WTC11 (cell line): Measurements from ENCODE around the gene TNNT1. TPM values are rescaled to one million over a fixed set of nuclear protein-coding genes. Genes with fewer than 3 reads are reported as not detected.

ENCODE experiments used
- ATAC-seq: fragments of 200-7000 bp; cut with Tn5 transposase; 2 replicates; pipeline ENCODE4 v1.10.0; 2021; ENCODE audit warnings: mild to moderate bottlenecking, moderate library complexity
- CTCF ChIA-PET: fragments of 300-600 bp; sonication (Branson Sonifier 250); formaldehyde crosslinking; loops from one replicate; lab custom pipeline; 2021; ENCODE audit warnings: antibody characterized with exemption; lab: Charles Lee
- POLR2A ChIA-PET: fragments of 350-600 bp; sonication (Branson Sonifier 250); formaldehyde crosslinking; loops from one replicate; lab custom pipeline; 2021; ENCODE audit warnings: antibody characterized with exemption; lab: Charles Lee
- DNase-seq: peaks from one replicate; pipeline ENCODE4 v3.0.0; 2021; ENCODE audit warnings: low spot score
- H3K27ac Mint-ChIP-seq: 2 replicates; pipeline ENCODE4 v1.8.0; 2021; ENCODE audit warnings: mixed read lengths
- H3K27me3 Mint-ChIP-seq: 2 replicates; pipeline ENCODE4 v1.8.0; 2021; ENCODE audit warnings: low read depth, mild to moderate bottlenecking, moderate library complexity, mixed read lengths
- H3K36me3 Mint-ChIP-seq: 2 replicates; pipeline ENCODE4 v1.8.0; 2021; ENCODE audit warnings: mixed read lengths
- H3K4me1 Mint-ChIP-seq: 2 replicates; pipeline ENCODE4 v1.8.0; 2022; ENCODE audit warnings: mixed read lengths
- H3K4me3 Mint-ChIP-seq: 2 replicates; pipeline ENCODE4 v1.8.0; 2021; ENCODE audit warnings: mild to moderate bottlenecking, moderate library complexity, mixed read lengths
- H3K9me3 Mint-ChIP-seq: 2 replicates; pipeline ENCODE4 v1.8.0; 2021; ENCODE audit warnings: mixed read lengths
- ARID4B ChIP-seq: sonication (generic); formaldehyde crosslinking; IDR thresholded peaks from 2 replicates; pipeline ENCODE4 v1.8.0; 2023; ENCODE audit warnings: missing genetic modification reagents, mild to moderate bottlenecking, borderline replicate concordance
- ATF1 ChIP-seq: sonication (generic); formaldehyde crosslinking; IDR thresholded peaks from 2 replicates; pipeline ENCODE4 v1.8.1; 2023; ENCODE audit warnings: mild to moderate bottlenecking, moderate library complexity, missing genetic modification reagents
- E2F1 ChIP-seq: sonication (generic); formaldehyde crosslinking; IDR thresholded peaks from 2 replicates; pipeline ENCODE4 v1.8.0; 2022; ENCODE audit warnings: mild to moderate bottlenecking, missing genetic modification reagents
- ERG ChIP-seq: fragments of 250-450 bp; sonication (Bioruptor Pico); IDR thresholded peaks from 2 replicates; pipeline ENCODE4 v1.8.0; 2021; ENCODE audit warnings: mild to moderate bottlenecking
- FOXP1 ChIP-seq: sonication (generic); formaldehyde crosslinking; IDR thresholded peaks from 2 replicates; pipeline ENCODE4 v1.8.0; 2022; ENCODE audit warnings: missing genetic modification reagents, mild to moderate bottlenecking, moderate library complexity, borderline replicate concordance
- GABPB1 ChIP-seq: sonication (generic); formaldehyde crosslinking; IDR thresholded peaks from 2 replicates; pipeline ENCODE4 v1.8.1; 2023; ENCODE audit warnings: mild to moderate bottlenecking, missing genetic modification reagents
- JAZF1 ChIP-seq: fragments of 250-450 bp; sonication (Bioruptor Pico); IDR thresholded peaks from 2 replicates; pipeline ENCODE4 v1.9.0; 2021; ENCODE audit warnings: moderate library complexity, mild to moderate bottlenecking, inconsistent platforms
- NFATC4 ChIP-seq: fragments of 250-450 bp; sonication (Bioruptor Pico); IDR thresholded peaks from 2 replicates; pipeline ENCODE4 v1.9.0; 2021; ENCODE audit warnings: mild to moderate bottlenecking
- TEAD4 ChIP-seq: sonication (generic); formaldehyde crosslinking; IDR thresholded peaks from 2 replicates; pipeline ENCODE4 v1.8.0; 2022; ENCODE audit warnings: mild to moderate bottlenecking, missing genetic modification reagents
- ZNF232 ChIP-seq: sonication (generic); formaldehyde crosslinking; IDR thresholded peaks from 2 replicates; pipeline ENCODE4 v1.8.0; 2022; ENCODE audit warnings: mild to moderate bottlenecking, missing genetic modification reagents
- ZNF281 ChIP-seq: sonication (generic); formaldehyde crosslinking; IDR thresholded peaks from 2 replicates; pipeline ENCODE4 v1.8.0; 2023; ENCODE audit warnings: mild to moderate bottlenecking, missing genetic modification reagents
- ZNF671 ChIP-seq: fragments of 250-450 bp; sonication (Bioruptor Pico); IDR thresholded peaks from 2 replicates; pipeline ENCODE4 v1.8.0; 2021; ENCODE audit warnings: mild to moderate bottlenecking
- total RNA-seq: library from RNA; stranded (reverse); gene quantifications from 3 replicates; pipeline ENCODE4 v1.2.3, GENCODE V29; 2021
- TF ChIP-seq, protein P1 (sequence below): fragments of 250-450 bp; sonication (Bioruptor Pico); IDR thresholded peaks from 2 replicates; pipeline ENCODE4 v1.9.0; 2021; ENCODE audit warnings: moderate library complexity, mild to moderate bottlenecking, inconsistent platforms, borderline replicate concordance

TNNT1 gene
- total RNA-seq, 1 experiment from 2014 or later: 50.6 TPM

DNA sequence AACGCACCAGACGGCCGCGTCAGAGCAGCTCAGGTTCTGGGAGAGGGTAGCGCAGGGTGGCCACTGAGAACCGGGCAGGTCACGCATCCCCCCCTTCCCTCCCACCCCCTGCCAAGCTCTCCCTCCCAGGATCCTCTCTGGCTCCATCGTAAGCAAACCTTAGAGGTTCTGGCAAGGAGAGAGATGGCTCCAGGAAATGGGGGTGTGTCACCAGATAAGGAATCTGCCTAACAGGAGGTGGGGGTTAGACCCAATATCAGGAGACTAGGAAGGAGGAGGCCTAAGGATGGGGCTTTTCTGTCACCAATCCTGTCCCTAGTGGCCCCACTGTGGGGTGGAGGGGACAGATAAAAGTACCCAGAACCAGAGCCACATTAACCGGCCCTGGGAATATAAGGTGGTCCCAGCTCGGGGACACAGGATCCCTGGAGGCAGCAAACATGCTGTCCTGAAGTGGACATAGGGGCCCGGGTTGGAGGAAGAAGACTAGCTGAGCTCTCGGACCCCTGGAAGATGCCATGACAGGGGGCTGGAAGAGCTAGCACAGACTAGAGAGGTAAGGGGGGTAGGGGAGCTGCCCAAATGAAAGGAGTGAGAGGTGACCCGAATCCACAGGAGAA, 33.5 kb downstream of the TNNT1 start:
- peak overlapping the region; percentile 98 for H3K4me3 Mint-ChIP-seq
- peaks cover 31% of the 10 kb centered on the region for H3K4me1 Mint-ChIP-seq
- H3K27ac Mint-ChIP-seq: no peak overlapping the region
- H3K9me3 Mint-ChIP-seq: no peaks in the 10 kb centered on the region
- TF ChIP-seq E2F1 (no peak), ZNF671 (CRISPR knock-in tag) (no peak), GABPB1 (CRISPR knock-in tag) (no peak)
- CTCF ChIA-PET: interaction anchor here (1.3 to 4.3 kb wide), 3 partner anchors 27 to 144 kb away, joined by 3 to 28 read pairs (median 8); partner anchors contain the start of gene PPP6R1
- peaks cover 6% of the 10 kb centered on the region for H3K27me3 Mint-ChIP-seq
- DNase-seq (no peak), ATAC-seq (no peak)
- no peaks in the 10 kb centered on the region for H3K36me3 Mint-ChIP-seq
- POLR2A ChIA-PET: interaction anchor here (2.1 kb wide), 1 partner anchor 28 kb away, joined by 5 read pairs; no protein-coding TSS in a partner anchor

DNA sequence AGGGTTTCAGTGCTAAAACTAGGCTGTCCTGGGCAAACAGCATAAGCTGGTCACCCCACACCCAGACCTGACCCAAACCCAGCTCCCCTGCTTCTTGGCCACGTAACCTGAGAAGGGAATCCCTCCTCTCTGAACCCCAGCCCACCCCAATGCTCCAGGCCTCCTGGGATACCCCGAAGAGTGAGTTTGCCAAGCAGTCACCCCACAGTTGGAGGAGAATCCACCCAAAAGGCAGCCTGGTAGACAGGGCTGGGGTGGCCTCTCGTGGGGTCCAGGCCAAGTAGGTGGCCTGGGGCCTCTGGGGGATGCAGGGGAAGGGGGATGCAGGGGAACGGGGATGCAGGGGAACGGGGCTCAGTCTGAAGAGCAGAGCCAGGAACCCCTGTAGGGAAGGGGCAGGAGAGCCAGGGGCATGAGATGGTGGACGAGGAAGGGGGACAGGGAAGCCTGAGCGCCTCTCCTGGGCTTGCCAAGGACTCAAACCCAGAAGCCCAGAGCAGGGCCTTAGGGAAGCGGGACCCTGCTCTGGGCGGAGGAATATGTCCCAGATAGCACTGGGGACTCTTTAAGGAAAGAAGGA, 34.4 kb downstream of the TNNT1 start:
- DNase-seq (no peak), ATAC-seq (no peak)
- Mint-ChIP-seq H3K27ac (no peak overlapping the region), H3K27me3 (peaks cover 1% of the 10 kb centered on the region; the same call in 1 of the 2 replicates), H3K4me3 (no peak overlapping the region), H3K9me3 (no peaks in the 10 kb centered on the region), H3K4me1 (peaks cover 31% of the 10 kb centered on the region), H3K36me3 (no peaks in the 10 kb centered on the region)
- ChIA-PET POLR2A (interaction anchor here (2.1 kb wide), 1 partner anchor 27 kb away, joined by 5 read pairs; no protein-coding TSS in a partner anchor), CTCF (interaction anchor here (2.5 to 4.3 kb wide), 2 partner anchors 26 to 32 kb away, joined by 8 to 28 read pairs; no protein-coding TSS in a partner anchor)
- TF ChIP-seq ERG (CRISPR knock-in tag) (no peak), JAZF1 (CRISPR knock-in tag) (no peak), ZNF281 (CRISPR knock-in tag) (no peak), ARID4B (CRISPR knock-in tag) (no peak)
- TF ChIP-seq, protein P1, sequence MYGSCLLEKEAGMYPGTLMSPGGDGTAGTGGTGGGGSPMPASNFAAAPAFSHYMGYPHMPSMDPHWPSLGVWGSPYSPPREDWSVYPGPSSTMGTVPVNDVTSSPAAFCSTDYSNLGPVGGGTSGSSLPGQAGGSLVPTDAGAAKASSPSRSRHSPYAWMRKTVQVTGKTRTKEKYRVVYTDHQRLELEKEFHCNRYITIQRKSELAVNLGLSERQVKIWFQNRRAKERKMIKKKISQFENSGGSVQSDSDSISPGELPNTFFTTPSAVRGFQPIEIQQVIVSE (CRISPR knock-in tag): no peak

DNA sequence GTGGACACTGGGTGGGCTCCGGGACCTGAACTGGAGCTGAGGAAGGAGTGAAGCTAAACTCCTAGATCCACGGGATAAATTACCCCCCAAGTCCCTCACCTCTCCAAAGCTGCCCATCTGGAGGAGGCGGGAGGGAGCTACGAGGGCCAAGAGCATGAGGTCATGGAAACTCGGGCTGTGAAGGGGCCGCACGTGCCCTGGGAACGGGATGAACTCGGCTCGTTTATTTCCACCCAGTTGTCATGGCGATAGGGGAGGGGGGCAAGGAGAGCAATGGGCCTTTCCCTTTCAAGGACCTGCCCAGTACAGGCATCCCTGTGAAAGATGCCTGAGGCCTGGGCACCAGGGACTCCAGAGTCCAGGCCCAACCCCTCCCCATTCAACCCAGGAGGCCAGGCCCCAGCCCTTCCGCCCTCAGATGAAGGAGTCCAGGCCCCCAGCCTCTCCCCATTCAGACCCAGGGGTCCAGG, 35.4 kb downstream of the TNNT1 start:
- no peaks in the 10 kb centered on the region for H3K27me3 Mint-ChIP-seq
- no peaks in the 10 kb centered on the region for H3K9me3 Mint-ChIP-seq
- H3K36me3 Mint-ChIP-seq: peaks cover 6% of the 10 kb centered on the region; the same call in 1 of the 2 replicates
- ATAC-seq (no peak), DNase-seq (peak; percentile 79)
- POLR2A ChIA-PET: no interaction called here
- peaks cover 26% of the 10 kb centered on the region for H3K4me1 Mint-ChIP-seq
- no peak overlapping the region for H3K4me3 Mint-ChIP-seq
- CTCF ChIA-PET: interaction anchor here (0.7 to 1.2 kb wide), 5 partner anchors 12 to 33 kb away, joined by 3 to 7 read pairs (median 4); no protein-coding TSS in a partner anchor
- peak overlapping the region; percentile 53; the same call in 1 of the 2 replicates for H3K27ac Mint-ChIP-seq
- TF ChIP-seq TEAD4: no peak
- TF ChIP-seq FOXP1 (CRISPR knock-in tag): no peak
- TF ChIP-seq ATF1 (CRISPR knock-in tag): no peak
- TF ChIP-seq NFATC4 (CRISPR knock-in tag): no peak
- no peak for TF ChIP-seq ZNF232 (CRISPR knock-in tag)
- no peak for TF ChIP-seq ARID4B (CRISPR knock-in tag)
